ENCODE results near the gene MAPKAP1.
"Not testable (repeated sequence)": the region's sequence is repeated elsewhere in the genome, so short reads cannot be mapped to it uniquely, and the experiment has no call there.

The MAPKAP1 gene

GRCh38 chr9:125407974-125408900 lies 298.8 kb downstream of the MAPKAP1 start:
- peak; percentile 76 for DNase-seq

- no peak for DNase-seq
Observed at GRCh38 chr9:125407432-125407973, 299.5 kb downstream of the MAPKAP1 start.

- DNase-seq: no peak
Observed at GRCh38 chr9:125406810-125407087, 300.3 kb downstream of the MAPKAP1 start.

- DNase-seq: no peak
Observed at GRCh38 chr9:125405938-125406809, 300.8 kb downstream of the MAPKAP1 start.

- no peak for DNase-seq
Observed at GRCh38 chr9:125404733-125405132, 302.3 kb downstream of the MAPKAP1 start.

GRCh38 chr9:125400725-125401716 lies 306.0 kb downstream of the MAPKAP1 start:
- no peak for DNase-seq

GRCh38 chr9:125400232-125400631 lies 306.8 kb downstream of the MAPKAP1 start:
- DNase-seq: not testable (repeated sequence)

- no peak for DNase-seq
Observed at GRCh38 chr9:125399666-125400065, 307.3 kb downstream of the MAPKAP1 start.

- no peak for DNase-seq
Observed at GRCh38 chr9:125399165-125399564, 307.8 kb downstream of the MAPKAP1 start.

- DNase-seq: no peak
Observed at GRCh38 chr9:125398243-125398642, 308.8 kb downstream of the MAPKAP1 start.

GRCh38 chr9:125397736-125398135 lies 309.3 kb downstream of the MAPKAP1 start:
- no peak for DNase-seq

GRCh38 chr9:125396799-125397198 lies 310.2 kb downstream of the MAPKAP1 start:
- DNase-seq: no peak

GRCh38 chr9:125393426-125393825 lies 313.6 kb downstream of the MAPKAP1 start:
- DNase-seq: peak; percentile 16

GRCh38 chr9:125391704-125392103 lies 315.3 kb downstream of the MAPKAP1 start:
- DNase-seq: no peak

- DNase-seq: no peak
Observed at GRCh38 chr9:125388978-125389377, 318.0 kb downstream of the MAPKAP1 start.

GRCh38 chr9:125387861-125388524 lies 319.0 kb downstream of the MAPKAP1 start:
- DNase-seq: no peak
